Stomach smooth muscle (tissue), 2 donors: Measurements from ENCODE around the gene GJC2.

Experiments
- H3K27ac ChIP-seq: one replicate; pipeline ENCODE4 v1.7.0; 2013; ENCODE audit warnings: mild to moderate bottlenecking, low read length, inconsistent platforms
- H3K27me3 ChIP-seq, 2 donors: one replicate each; pipeline ENCODE4 v1.7.0; 2013; ENCODE audit warnings: low read length in 2 of 2; ENCODE audit not compliant: insufficient read depth in 2 of 2, control insufficient read depth in 1 of 2
- H3K36me3 ChIP-seq, 2 donors: one replicate each; pipeline ENCODE4 v1.7.0; 2013; ENCODE audit warnings: low read length in 2 of 2; ENCODE audit not compliant: control insufficient read depth in 2 of 2, insufficient read depth in 2 of 2
- H3K4me1 ChIP-seq: one replicate; pipeline ENCODE4 v1.7.0; 2013; ENCODE audit warnings: low read length; ENCODE audit not compliant: control insufficient read depth, insufficient read depth
- H3K4me3 ChIP-seq, 2 donors: one replicate each; pipeline ENCODE4 v1.7.0; 2013; ENCODE audit warnings: low read length in 2 of 2
- H3K9ac ChIP-seq, 2 donors: one replicate each; pipeline ENCODE4 v1.7.0; 2013; ENCODE audit warnings: low read length in 2 of 2, mild to moderate bottlenecking in 1 of 2
- H3K9me3 ChIP-seq, 2 donors: one replicate each; pipeline ENCODE4 v1.7.0; 2013; ENCODE audit warnings: low read length in 2 of 2; ENCODE audit not compliant: control insufficient read depth in 2 of 2
- donor health status: healthy.
- donor health status: Pancreatic carcinoma.

GJC2 gene

GRCh38 chr1:228176461-228177182 lies 26.9 kb downstream of the GJC2 start:
- H3K4me3 ChIP-seq = peak overlapping the region in 1 of 2 donors; percentile 22
- peaks cover 2 to 4% of the 10 kb centered on the region in 2 donors for H3K36me3 ChIP-seq
- H3K9me3 ChIP-seq = no peaks in the 10 kb centered on the region
- no peaks in the 10 kb centered on the region for H3K27me3 ChIP-seq
- peaks cover 27% of the 10 kb centered on the region for H3K4me1 ChIP-seq
- H3K27ac ChIP-seq = peak overlapping the region; percentile 37
- peak overlapping the region in 1 of 2 donors; percentile 21 for H3K9ac ChIP-seq

DNA sequence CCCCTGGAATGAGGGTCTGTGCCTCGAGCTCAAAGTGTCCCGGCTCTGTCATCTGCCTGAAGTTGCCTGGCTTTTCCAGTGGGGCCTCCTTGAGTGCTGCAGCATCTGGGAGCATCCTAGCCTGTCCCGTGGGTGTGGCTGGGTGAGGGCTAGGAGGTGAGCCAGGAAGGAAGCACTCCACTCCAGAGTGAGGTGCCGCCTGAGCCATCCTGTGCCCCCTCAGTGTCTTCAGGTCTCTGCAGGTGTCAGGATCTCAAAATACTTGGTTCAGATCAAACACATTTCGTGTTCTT lies 27.4 kb downstream of the GJC2 start:
- peaks cover 27% of the 10 kb centered on the region for H3K4me1 ChIP-seq
- peaks cover 2 to 4% of the 10 kb centered on the region in 2 donors for H3K36me3 ChIP-seq
- H3K27me3 ChIP-seq = no peaks in the 10 kb centered on the region
- no peaks in the 10 kb centered on the region for H3K9me3 ChIP-seq
- no peak overlapping the region for H3K27ac ChIP-seq
- no peak overlapping the region for H3K9ac ChIP-seq
- no peak overlapping the region for H3K4me3 ChIP-seq

DNA sequence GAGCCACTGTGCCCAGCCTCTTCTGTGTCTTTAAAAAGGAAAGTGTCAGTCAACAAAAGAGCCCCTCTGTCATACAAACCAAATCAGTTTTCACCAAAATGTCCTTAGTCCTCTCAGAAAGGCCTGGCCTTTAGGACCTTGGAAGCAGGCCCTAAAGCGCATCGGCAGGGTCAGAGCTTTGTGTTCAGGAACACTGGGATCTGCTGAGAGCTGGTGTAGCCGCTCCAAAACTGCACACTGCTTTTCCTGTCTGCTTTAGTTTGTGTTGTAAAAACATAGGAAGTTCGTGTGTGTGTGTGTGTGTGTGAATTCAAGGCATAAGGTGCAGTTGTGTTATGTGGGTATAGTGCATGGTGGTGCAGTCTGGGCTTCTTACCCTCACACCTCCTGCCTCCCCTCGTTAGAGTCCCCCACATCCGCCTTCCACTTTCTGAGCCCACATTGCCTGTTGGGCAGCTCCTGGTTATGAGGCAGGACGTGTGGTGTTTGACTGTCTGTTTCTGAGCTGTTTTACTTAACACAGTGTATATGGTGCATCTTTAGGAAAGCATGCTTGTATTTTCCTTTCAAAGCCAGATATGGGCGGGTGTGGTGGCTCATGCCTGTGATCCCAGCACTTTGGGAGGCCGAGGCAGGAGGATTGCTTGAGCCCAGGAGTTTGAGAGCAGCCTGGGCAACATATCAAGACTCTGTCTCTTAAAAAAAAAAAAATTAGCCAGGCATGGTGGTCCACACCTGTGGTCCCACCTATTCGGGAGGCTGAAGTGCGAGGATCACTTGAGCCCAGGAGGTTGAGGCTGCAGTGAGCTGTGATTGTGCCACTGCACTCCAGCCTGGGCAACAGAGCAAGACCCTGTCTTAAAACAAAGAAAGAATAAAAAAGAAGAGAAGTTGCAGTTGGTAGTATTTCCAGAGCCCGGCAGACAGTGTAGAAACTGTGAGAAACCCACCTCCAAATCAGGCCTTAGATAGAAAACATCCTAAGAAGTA lies 28.3 kb downstream of the GJC2 start:
- H3K36me3 ChIP-seq = peaks cover 2 to 4% of the 10 kb centered on the region in 2 donors
- H3K9me3 ChIP-seq = no peaks in the 10 kb centered on the region
- H3K4me3 ChIP-seq = no peak overlapping the region
- no peaks in the 10 kb centered on the region for H3K27me3 ChIP-seq
- H3K4me1 ChIP-seq = peaks cover 27% of the 10 kb centered on the region
- H3K27ac ChIP-seq = no peak overlapping the region
- H3K9ac ChIP-seq = no peak overlapping the region

DNA sequence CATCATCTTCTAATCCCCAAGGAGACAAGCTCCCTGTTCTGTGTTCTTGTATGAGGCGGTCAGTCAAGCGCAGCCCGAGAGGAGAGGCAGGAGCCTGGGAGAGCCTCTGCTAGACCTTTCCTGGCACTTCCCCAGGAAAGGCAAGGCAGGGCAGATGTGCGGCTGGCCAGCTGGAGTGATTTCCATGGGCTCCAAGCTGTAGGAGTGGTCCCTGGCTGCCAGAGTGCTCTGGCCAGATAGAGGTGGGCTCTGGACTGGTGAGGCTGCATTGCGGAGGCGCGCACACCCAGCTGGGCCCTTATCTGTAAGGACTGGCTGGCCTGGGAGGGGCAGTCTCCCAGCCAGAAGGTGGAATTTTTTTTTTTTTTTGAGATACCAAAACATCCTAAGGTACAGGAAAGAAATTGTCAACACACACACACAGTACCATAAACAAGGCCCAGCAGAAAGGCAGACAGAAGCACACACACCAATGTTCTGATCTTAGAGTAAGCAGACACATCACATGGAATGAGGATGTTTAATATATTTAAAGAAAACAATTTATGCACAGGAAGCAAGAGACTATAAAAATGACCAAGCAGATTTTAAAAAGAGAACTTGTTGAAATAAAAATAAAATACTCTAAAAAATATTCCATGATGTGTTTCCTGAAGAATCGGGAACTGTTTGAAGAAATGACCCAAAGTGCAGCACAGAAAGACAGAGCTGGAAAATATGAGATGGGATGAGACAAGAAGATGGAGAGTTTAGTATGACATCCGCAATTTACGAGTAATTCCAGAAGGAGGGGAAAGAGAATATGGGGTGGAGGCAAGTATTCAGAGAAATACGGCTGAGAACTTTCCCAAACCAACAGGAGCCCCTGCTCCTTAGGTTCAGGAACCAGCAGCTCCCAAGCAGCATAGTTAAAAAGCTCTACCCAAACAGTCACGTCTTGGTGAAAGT lies 29.3 kb downstream of the GJC2 start:
- peaks cover 2 to 4% of the 10 kb centered on the region in 2 donors for H3K36me3 ChIP-seq
- H3K9ac ChIP-seq = peak overlapping the region in 1 of 2 donors; percentile 15
- no peaks in the 10 kb centered on the region for H3K27me3 ChIP-seq
- peak overlapping the region; percentile 31 for H3K27ac ChIP-seq
- peaks cover 23% of the 10 kb centered on the region for H3K4me1 ChIP-seq
- no peak overlapping the region for H3K4me3 ChIP-seq
- no peaks in the 10 kb centered on the region for H3K9me3 ChIP-seq

- no peaks in the 10 kb centered on the region for H3K27me3 ChIP-seq
- H3K9ac ChIP-seq = no peak overlapping the region
- H3K27ac ChIP-seq = no peak overlapping the region
- H3K9me3 ChIP-seq = no peaks in the 10 kb centered on the region
- H3K4me3 ChIP-seq = no peak overlapping the region
- peaks cover under 1 to 4% of the 10 kb centered on the region in 2 donors for H3K36me3 ChIP-seq
- H3K4me1 ChIP-seq = peaks cover 14% of the 10 kb centered on the region
Measured at GRCh38 chr1:228180271-228180958, 30.7 kb downstream of the GJC2 start.

- no peak overlapping the region for H3K4me3 ChIP-seq
- H3K4me1 ChIP-seq = peaks cover 8% of the 10 kb centered on the region
- H3K9me3 ChIP-seq = no peaks in the 10 kb centered on the region
- H3K36me3 ChIP-seq = peaks cover 0 to 3% of the 10 kb centered on the region in 2 donors
- H3K9ac ChIP-seq = no peak overlapping the region
- H3K27me3 ChIP-seq = no peaks in the 10 kb centered on the region
- no peak overlapping the region for H3K27ac ChIP-seq
Measured at GRCh38 chr1:228180959-228181644, 31.4 kb downstream of the GJC2 start.

- Histone ChIP-seq H3K9me3 (no peaks in the 10 kb centered on the region), H3K27ac (no peak overlapping the region), H3K4me3 (no peak overlapping the region), H3K4me1 (peaks cover 3% of the 10 kb centered on the region), H3K9ac (no peak overlapping the region), H3K27me3 (no peaks in the 10 kb centered on the region), H3K36me3 (peaks cover 0 to 3% of the 10 kb centered on the region in 2 donors)
Measured at GRCh38 chr1:228181645-228182034, 31.9 kb downstream of the GJC2 start.

- H3K27me3 ChIP-seq = no peaks in the 10 kb centered on the region
- H3K27ac ChIP-seq = no peak overlapping the region
Measured at GRCh38 chr1:228182296-228183030, 32.7 kb downstream of the GJC2 start.

DNA sequence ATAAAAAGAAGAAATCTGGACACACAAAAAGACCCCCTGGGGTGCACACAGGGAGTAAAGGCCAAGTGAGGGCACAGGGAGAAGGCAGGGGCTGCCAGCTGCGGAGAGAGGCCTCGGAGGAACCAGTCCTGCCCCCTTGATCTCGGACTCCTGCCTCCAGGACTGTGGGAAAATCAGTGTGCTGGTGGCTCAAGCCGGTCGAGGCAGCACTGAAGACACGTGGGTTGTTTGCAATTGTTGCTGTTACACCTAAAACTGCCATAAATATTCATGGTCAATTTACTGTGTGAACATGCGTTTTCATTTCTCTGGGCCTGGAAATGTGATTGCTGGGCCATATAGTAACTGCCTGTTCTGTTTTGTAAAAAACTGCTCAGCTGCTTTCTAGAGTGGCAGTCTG lies 34.4 kb downstream of the GJC2 start:
- no peaks in the 10 kb centered on the region for H3K9me3 ChIP-seq
- no peak overlapping the region for H3K9ac ChIP-seq
- no peaks in the 10 kb centered on the region for H3K4me1 ChIP-seq
- H3K27me3 ChIP-seq = no peaks in the 10 kb centered on the region
- H3K27ac ChIP-seq = no peak overlapping the region
- H3K36me3 ChIP-seq = peaks cover 0 to 3% of the 10 kb centered on the region in 2 donors
- H3K4me3 ChIP-seq = no peak overlapping the region

More at GRCh38 chr1:228182296-228183030, 32.7 kb downstream of the GJC2 start:
- H3K9me3 ChIP-seq = no peaks in the 10 kb centered on the region
- no peaks in the 10 kb centered on the region for H3K4me1 ChIP-seq
- no peak overlapping the region for H3K4me3 ChIP-seq
- H3K36me3 ChIP-seq = peaks cover 0 to 3% of the 10 kb centered on the region in 2 donors
- no peak overlapping the region for H3K9ac ChIP-seq
